ENCODE data around the gene UQCRQ.

Gene UQCRQ

GRCh38 chr5:132898094-132898493 is 31.7 kb downstream of the UQCRQ start:
- Mint-ChIP-seq H3K4me1 (ENCODE audit: low read depth) (no peaks in the 10 kb centered on the region), H3K27ac (no peak overlapping the region), H3K36me3 (ENCODE audit: low read depth) (peaks cover 42% of the 10 kb centered on the region), H3K4me3 (no peak overlapping the region), H3K9me3 (no peaks in the 10 kb centered on the region), H3K27me3 (no peaks in the 10 kb centered on the region)

GRCh38 chr5:132901036-132901435 is 34.6 kb downstream of the UQCRQ start:
- Mint-ChIP-seq H3K27me3 (no peaks in the 10 kb centered on the region), H3K4me3 (no peak overlapping the region), H3K9me3 (no peaks in the 10 kb centered on the region), H3K36me3 (ENCODE audit: low read depth) (peaks cover 49% of the 10 kb centered on the region), H3K4me1 (ENCODE audit: low read depth) (no peaks in the 10 kb centered on the region), H3K27ac (no peak overlapping the region)

- no peaks in the 10 kb centered on the region for H3K4me1 Mint-ChIP-seq (ENCODE audit: low read depth)
- H3K4me3 Mint-ChIP-seq, result no peak overlapping the region
- peaks cover 42% of the 10 kb centered on the region for H3K36me3 Mint-ChIP-seq (ENCODE audit: low read depth)
- H3K9me3 Mint-ChIP-seq, result no peaks in the 10 kb centered on the region
- no peak overlapping the region for H3K27ac Mint-ChIP-seq
- no peaks in the 10 kb centered on the region for H3K27me3 Mint-ChIP-seq
Measured at GRCh38 chr5:132901730-132902129, 35.3 kb downstream of the UQCRQ start.

GRCh38 chr5:132905938-132906337 is 39.5 kb downstream of the UQCRQ start:
- Mint-ChIP-seq H3K27me3 (no peaks in the 10 kb centered on the region), H3K36me3 (ENCODE audit: low read depth) (peaks cover 44% of the 10 kb centered on the region), H3K4me1 (ENCODE audit: low read depth) (peaks cover 3% of the 10 kb centered on the region), H3K9me3 (no peaks in the 10 kb centered on the region), H3K4me3 (no peak overlapping the region), H3K27ac (no peak overlapping the region)

- Mint-ChIP-seq H3K9me3 (no peaks in the 10 kb centered on the region), H3K36me3 (ENCODE audit: low read depth) (peaks cover 48% of the 10 kb centered on the region)
Measured at GRCh38 chr5:132907161-132907560, 40.7 kb downstream of the UQCRQ start.

GRCh38 chr5:132909702-132910101 is 43.3 kb downstream of the UQCRQ start:
- Mint-ChIP-seq H3K27ac (no peak overlapping the region), H3K9me3 (no peaks in the 10 kb centered on the region), H3K36me3 (ENCODE audit: low read depth) (peaks cover 37% of the 10 kb centered on the region), H3K4me1 (ENCODE audit: low read depth) (peaks cover 3% of the 10 kb centered on the region), H3K4me3 (no peak overlapping the region), H3K27me3 (no peaks in the 10 kb centered on the region)

More at GRCh38 chr5:132907161-132907560, 40.7 kb downstream of the UQCRQ start:
- Mint-ChIP-seq H3K27ac (no peak overlapping the region), H3K4me3 (no peak overlapping the region), H3K27me3 (no peaks in the 10 kb centered on the region), H3K4me1 (ENCODE audit: low read depth) (peaks cover 3% of the 10 kb centered on the region)

- no peak overlapping the region for H3K4me3 Mint-ChIP-seq
- no peaks in the 10 kb centered on the region for H3K9me3 Mint-ChIP-seq
- no peaks in the 10 kb centered on the region for H3K27me3 Mint-ChIP-seq
- peaks cover 3% of the 10 kb centered on the region for H3K4me1 Mint-ChIP-seq (ENCODE audit: low read depth)
- H3K27ac Mint-ChIP-seq, result no peak overlapping the region
- H3K36me3 Mint-ChIP-seq (ENCODE audit: low read depth), result peaks cover 30% of the 10 kb centered on the region
Measured at GRCh38 chr5:132915681-132916080, 49.2 kb downstream of the UQCRQ start.

- no peaks in the 10 kb centered on the region for H3K9me3 Mint-ChIP-seq
- H3K27ac Mint-ChIP-seq, result peak overlapping the region; percentile 1
- peaks cover 3% of the 10 kb centered on the region for H3K4me1 Mint-ChIP-seq (ENCODE audit: low read depth)
- H3K36me3 Mint-ChIP-seq (ENCODE audit: low read depth), result peaks cover 29% of the 10 kb centered on the region
- H3K4me3 Mint-ChIP-seq, result no peak overlapping the region
- H3K27me3 Mint-ChIP-seq, result no peaks in the 10 kb centered on the region
Measured at GRCh38 chr5:132916086-132916485, 49.6 kb downstream of the UQCRQ start.
